ENCODE results near the gene HTR2C. TPM values are rescaled to one million over a fixed set of nuclear protein-coding genes. Genes with fewer than 3 reads are reported as not detected.

Gene HTR2C
- total RNA-seq, 4 donors from 2014 or later: not detected

GRCh38 chrX:114766541-114766940 lies 182.7 kb downstream of the HTR2C start:
- no peak for TF ChIP-seq POLR2A (IDR thresholded peaks at IDR 0.05)
- TF ChIP-seq, protein P1, sequence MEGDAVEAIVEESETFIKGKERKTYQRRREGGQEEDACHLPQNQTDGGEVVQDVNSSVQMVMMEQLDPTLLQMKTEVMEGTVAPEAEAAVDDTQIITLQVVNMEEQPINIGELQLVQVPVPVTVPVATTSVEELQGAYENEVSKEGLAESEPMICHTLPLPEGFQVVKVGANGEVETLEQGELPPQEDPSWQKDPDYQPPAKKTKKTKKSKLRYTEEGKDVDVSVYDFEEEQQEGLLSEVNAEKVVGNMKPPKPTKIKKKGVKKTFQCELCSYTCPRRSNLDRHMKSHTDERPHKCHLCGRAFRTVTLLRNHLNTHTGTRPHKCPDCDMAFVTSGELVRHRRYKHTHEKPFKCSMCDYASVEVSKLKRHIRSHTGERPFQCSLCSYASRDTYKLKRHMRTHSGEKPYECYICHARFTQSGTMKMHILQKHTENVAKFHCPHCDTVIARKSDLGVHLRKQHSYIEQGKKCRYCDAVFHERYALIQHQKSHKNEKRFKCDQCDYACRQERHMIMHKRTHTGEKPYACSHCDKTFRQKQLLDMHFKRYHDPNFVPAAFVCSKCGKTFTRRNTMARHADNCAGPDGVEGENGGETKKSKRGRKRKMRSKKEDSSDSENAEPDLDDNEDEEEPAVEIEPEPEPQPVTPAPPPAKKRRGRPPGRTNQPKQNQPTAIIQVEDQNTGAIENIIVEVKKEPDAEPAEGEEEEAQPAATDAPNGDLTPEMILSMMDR (IDR thresholded peaks at IDR 0.05): no peak
- DNase-seq: no peak
- 66 to 75% methylated on average over 1 of the region's 1 CpG for WGBS, 2 donors
- H3K27ac ChIP-seq: no peak overlapping the region
- H3K9me3 ChIP-seq: no peaks in the 10 kb centered on the region
- no peaks in the 10 kb centered on the region for H3K36me3 ChIP-seq
- H3K27me3 ChIP-seq: no peaks in the 10 kb centered on the region
- no peaks in the 10 kb centered on the region for H3K4me1 ChIP-seq
- intact Hi-C loops (cut with DNase I): no loop called here
- H3K4me3 ChIP-seq: no peak overlapping the region

GRCh38 chrX:114774691-114775090 lies 190.8 kb downstream of the HTR2C start:
- no peak overlapping the region for H3K4me3 ChIP-seq
- peaks cover 0 to 3% (median 0%) of the 10 kb centered on the region in 3 donors for H3K9me3 ChIP-seq
- TF ChIP-seq, protein P1 (IDR thresholded peaks at IDR 0.05): no peak
- TF ChIP-seq POLR2A (IDR thresholded peaks at IDR 0.05): no peak
- intact Hi-C loops (cut with DNase I): no loop called here
- H3K4me1 ChIP-seq: no peaks in the 10 kb centered on the region
- WGBS, 2 donors: 40 to 91% methylated on average over 1 of the region's 1 CpG
- H3K27ac ChIP-seq: no peak overlapping the region
- DNase-seq: no peak
- H3K27me3 ChIP-seq: no peaks in the 10 kb centered on the region
- no peaks in the 10 kb centered on the region for H3K36me3 ChIP-seq

- TF ChIP-seq, protein P1 (IDR thresholded peaks at IDR 0.05): no peak
- TF ChIP-seq POLR2A (IDR thresholded peaks at IDR 0.05): no peak
- no peak for DNase-seq
- intact Hi-C loops (cut with DNase I): no loop called here
- no peak overlapping the region for H3K27ac ChIP-seq
- H3K4me3 ChIP-seq: no peak overlapping the region
- no peaks in the 10 kb centered on the region for H3K4me1 ChIP-seq
- no peaks in the 10 kb centered on the region for H3K36me3 ChIP-seq
- 23 to 26% methylated on average over 1 of the region's 1 CpG for WGBS, 2 donors
- no peaks in the 10 kb centered on the region for H3K9me3 ChIP-seq
- H3K27me3 ChIP-seq: no peaks in the 10 kb centered on the region
Observed at GRCh38 chrX:114782925-114783324, 199.0 kb downstream of the HTR2C start.

GRCh38 chrX:114787061-114787460 lies 203.2 kb downstream of the HTR2C start:
- Histone ChIP-seq H3K36me3 (no peaks in the 10 kb centered on the region), H3K9me3 (no peaks in the 10 kb centered on the region), H3K4me3 (no peak overlapping the region), H3K27me3 (no peaks in the 10 kb centered on the region), H3K4me1 (no peaks in the 10 kb centered on the region), H3K27ac (no peak overlapping the region)
- 70 to 92% methylated on average over 3 of the region's 3 CpGs for WGBS, 2 donors
- TF ChIP-seq, protein P1 (IDR thresholded peaks at IDR 0.05): no peak
- TF ChIP-seq POLR2A (IDR thresholded peaks at IDR 0.05): no peak
- DNase-seq: no peak
- intact Hi-C loops (cut with DNase I): no loop called here

DNA sequence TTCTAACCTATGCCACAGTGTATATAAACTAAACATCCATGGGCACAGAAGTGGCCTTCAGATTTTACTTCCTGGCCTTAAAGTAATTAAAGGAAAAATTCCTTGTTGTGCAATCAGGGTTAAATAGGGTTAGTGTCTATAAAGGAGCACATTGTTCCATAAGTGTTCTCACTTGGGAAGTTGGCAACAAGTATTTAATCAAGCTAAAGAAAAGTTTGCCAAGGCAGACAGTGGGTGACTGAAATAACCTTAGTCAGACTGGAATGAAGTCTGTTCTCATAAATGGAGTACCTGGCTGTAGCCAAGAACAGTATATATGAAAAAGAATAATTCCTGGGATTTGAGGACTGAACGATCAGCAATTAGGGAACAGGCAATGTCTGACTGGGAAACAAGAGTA lies 213.6 kb downstream of the HTR2C start:
- no peak for TF ChIP-seq POLR2A (IDR thresholded peaks at IDR 0.05)
- TF ChIP-seq, protein P1 (IDR thresholded peaks at IDR 0.05): no peak
- Histone ChIP-seq H3K27ac (no peak overlapping the region), H3K4me1 (no peaks in the 10 kb centered on the region), H3K9me3 (no peaks in the 10 kb centered on the region), H3K27me3 (peaks cover 0 to 4% (median 0%) of the 10 kb centered on the region in 4 donors), H3K36me3 (no peaks in the 10 kb centered on the region), H3K4me3 (no peak overlapping the region)
- intact Hi-C loops (cut with DNase I): no loop called here
- 42 to 45% methylated on average over 1 of the region's 1 CpG for WGBS, 2 donors
- no peak for DNase-seq
